Measurements from ENCODE around the gene DOCK4.

GRCh38 chr7:111785076-111785475 lies 421.1 kb downstream of the DOCK4 start:
- TF ChIP-seq CTCF (IDR thresholded peaks at IDR 0.05) (no peak), ZFX (IDR thresholded peaks at IDR 0.05; ENCODE audit: borderline replicate concordance) (no peak)

Data from 22Rv1 (cell line).